NOMO-1 treated with dmso at 0.1 percent for 144 hours (cell line): Measurements from ENCODE around the gene CACNA1H.
"Not testable (repeated sequence)": the region's sequence is repeated elsewhere in the genome, so short reads cannot be mapped to it uniquely, and the experiment has no call there.

Experiments used
- DNase-seq: peaks from one replicate; lab custom pipeline; 2025; ENCODE audit not compliant: unreplicated experiment; lab: John Stamatoyannopoulos, UW

The CACNA1H gene

GRCh38 chr16:1243363-1243762 lies 90.5 kb downstream of the CACNA1H start:
- DNase-seq = not testable (repeated sequence)

DNA sequence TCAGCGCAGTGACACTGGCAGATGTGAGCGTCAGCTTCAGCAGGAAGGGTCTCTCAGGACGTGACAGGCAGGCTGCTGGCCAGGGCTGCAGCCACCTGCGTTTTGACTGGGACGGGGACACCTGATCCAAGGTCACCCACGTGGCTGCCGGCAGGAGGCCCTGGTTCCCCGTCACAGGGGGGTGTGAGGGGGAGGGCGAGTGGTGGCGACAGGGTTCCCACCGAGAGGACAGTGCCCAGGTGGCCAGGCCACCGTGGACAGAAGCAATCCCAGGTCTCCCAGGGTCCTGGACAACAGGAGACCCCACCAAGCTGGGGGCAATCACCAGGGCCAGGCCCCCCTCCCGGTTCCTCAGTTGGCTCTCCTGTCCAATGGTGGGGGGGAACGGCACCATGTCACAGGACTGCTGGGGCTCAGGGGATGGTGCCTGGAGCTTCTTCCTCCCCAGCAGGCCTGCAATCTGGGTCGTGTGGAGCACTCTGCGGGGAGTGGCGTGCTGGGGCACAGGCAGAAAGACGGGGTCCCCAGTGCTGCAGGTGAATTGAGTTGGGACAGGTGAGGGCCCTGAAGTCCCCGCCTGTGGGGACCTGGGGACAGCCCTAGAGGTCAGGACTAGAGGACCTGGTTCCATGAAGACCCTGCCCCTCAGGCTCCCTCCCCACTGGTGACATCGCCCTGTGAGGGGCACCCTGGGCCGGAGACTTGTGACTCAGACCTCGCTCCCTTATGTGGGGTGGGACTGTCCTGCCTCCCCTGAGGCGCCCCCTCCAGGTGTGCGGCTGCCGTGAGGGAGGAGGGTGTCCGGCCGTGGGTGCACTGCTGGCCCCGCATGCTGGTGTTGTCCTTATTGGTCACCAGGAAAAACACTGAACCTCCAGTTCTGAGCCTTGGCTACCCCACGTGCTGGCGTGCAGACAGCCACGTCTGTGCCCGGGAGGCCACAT lies 91.3 kb downstream of the CACNA1H start:
- not testable (repeated sequence) for DNase-seq

DNA sequence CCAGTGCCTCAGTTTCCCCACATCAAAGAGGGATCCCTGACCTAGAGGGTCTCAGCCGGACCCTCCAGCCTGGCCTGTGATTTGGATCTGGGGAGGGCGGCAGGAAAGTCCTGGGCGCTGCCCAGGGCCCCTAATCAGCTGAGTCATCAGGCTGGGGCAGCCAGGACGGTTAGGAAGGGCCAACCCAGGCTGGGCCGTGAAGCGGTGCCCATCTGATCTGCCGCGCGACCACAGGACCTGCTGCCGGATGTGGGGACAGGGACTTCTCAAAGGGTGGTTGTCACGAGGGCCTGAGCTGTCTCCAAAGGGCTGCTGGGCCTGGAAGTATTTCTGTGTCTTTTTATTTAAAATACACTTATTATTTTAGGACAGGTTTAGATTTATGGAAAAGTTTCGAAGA lies 92.0 kb downstream of the CACNA1H start:
- DNase-seq = peak; percentile 42

GRCh38 chr16:1245452-1246020 lies 92.6 kb downstream of the CACNA1H start:
- DNase-seq = no peak

GRCh38 chr16:1247903-1248537 lies 95.1 kb downstream of the CACNA1H start:
- DNase-seq = not testable (repeated sequence)

DNA sequence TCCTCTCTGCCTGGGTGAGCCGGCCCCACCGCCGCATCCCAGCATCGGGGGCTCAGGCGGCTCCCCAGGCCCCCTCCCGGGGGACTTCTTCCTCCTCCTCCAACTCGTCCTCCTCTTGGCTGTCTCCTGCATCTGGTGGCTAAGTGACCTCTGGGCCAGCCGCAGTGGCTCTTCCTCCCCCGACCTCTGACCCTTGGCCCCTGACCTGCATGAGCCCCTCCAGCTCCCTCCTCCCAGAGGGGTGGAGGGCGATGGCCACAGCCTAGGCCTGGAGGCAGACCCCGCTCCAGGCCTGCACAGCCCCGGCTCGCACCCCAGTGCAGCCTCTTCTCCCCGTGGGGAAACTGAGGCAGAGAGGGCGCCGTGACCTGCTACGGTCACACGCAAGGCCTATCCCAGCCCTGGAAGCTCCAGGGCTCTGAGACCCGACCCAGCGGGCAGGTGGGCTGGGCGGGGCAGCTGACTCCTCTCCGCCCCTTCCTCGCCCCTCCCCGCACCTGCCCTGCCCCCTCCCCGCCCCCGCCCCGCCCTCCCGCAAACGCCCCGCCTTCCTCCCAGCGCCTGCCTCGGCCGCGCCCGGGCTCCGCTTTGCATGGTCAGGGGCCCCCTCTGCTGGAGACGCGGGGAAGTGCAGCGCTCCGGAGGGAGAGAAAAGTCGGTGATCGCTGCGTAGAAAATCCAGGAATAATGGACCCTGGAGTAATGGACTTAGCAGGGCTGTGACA lies 96.3 kb downstream of the CACNA1H start:
- DNase-seq = not testable (repeated sequence)

DNA sequence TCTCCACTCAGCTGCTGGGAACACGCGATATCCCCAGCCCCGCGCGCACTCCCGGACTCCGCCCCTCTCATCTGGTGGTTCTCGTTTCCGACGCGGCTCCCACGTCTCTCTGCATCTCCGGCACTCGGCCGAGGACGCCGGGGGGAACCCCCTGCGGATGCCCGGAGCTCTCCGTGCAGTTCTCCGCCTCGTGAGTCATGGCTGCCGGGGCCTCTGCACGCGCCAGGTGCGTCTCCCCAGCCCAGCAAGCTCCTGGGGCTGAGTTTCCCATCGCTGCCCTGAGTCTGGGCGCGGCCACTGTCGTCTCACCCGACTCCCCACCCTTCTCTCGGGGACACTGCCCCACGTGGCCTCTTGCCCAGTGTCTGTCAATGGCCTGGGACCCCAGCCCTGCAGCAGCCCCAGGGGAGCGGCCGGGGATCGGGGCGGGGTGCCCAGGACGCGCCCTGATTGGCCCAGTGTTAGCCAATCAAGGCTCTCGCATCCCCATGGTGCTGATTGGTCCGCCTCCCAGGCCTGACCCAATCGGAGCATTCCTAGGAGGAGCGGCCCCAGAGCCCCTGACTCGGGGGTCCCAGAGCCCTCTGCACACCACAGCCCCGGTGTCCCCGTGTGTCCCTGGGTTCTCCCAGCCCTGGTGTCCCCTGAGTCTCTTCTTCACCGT lies 100.9 kb downstream of the CACNA1H start:
- DNase-seq = not testable (repeated sequence)

- DNase-seq = not testable (repeated sequence)
These were observed 101.9 kb downstream of the CACNA1H start for GRCh38 chr16:1254821-1255220.

- not testable (repeated sequence) for DNase-seq
These were observed 102.6 kb downstream of the CACNA1H start, which contains the start of gene TPSD1 for GRCh38 chr16:1255276-1256122. TPSD1 (plus strand) TSS chr16:1256069; CDS start chr16:1256281, 212 bp downstream.

GRCh38 chr16:1256296-1256873 lies 103.5 kb downstream of the CACNA1H start:
- DNase-seq = not testable (repeated sequence)

DNA sequence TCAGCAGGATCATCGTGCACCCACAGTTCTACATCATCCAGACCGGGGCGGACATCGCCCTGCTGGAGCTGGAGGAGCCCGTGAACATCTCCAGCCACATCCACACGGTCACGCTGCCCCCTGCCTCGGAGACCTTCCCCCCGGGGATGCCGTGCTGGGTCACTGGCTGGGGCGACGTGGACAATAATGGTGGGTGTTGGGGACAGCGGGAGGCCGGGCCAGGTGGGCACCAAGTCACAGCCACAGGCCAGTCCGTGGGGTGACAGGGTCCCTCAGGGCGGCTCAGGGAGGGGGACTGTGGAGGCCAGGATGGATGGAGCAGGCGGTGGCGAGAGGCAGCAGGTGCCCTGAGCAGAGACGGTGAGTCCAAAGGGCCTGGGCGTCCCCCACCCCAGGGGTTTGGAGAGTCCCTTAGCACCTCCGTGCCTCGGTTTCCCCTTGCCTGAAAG lies 104.0 kb downstream of the CACNA1H start:
- DNase-seq = no peak

DNA sequence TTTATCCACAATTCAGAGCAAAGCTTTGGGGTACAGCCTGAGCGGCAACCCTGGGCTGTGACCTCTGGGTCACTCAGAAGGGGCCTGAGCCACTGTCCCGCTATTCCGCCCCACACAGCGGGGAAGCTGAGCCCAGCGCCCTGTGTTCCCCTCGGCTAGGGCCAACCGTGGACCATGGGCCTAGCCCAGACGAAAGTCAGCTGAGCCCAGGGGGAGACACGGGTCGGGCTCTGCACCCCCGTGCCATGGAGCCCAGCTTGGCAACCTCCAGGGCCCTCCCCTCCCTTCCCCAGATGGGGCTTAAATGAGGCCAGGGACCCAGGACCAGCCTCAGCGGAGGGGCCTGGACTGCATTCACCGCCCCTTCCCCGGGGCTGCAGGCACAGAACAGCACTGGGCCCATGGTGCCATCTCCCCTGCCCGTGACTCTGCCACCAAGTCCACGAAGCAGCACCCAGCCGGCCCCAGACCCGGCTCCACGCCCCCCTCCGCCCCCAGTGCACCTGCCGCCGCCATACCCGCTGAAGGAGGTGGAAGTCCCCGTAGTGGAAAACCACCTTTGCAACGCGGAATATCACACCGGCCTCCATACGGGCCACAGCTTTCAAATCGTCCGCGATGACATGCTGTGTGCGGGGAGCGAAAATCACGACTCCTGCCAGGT lies 104.8 kb downstream of the CACNA1H start:
- no peak for DNase-seq

- no peak for DNase-seq
These were observed 105.3 kb downstream of the CACNA1H start for GRCh38 chr16:1258225-1258600.

GRCh38 chr16:1258906-1259759 lies 106.2 kb downstream of the CACNA1H start:
- no peak for DNase-seq

DNA sequence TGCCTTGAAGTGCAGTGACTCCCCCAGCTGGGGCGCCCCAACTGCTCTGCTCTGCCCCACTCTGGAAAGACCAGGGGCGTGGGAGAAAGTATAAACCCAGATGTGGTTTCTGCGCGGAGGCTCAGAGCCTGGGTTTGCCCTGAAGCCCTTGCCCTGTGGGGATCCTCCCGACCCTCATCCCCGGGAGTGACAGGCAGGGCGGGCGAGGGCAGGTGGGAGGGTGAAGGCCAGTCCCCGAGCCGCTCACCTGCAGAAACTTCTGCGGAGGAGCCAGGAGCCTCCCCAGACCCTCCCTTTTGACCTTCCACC lies 106.8 kb downstream of the CACNA1H start:
- DNase-seq = no peak

DNA sequence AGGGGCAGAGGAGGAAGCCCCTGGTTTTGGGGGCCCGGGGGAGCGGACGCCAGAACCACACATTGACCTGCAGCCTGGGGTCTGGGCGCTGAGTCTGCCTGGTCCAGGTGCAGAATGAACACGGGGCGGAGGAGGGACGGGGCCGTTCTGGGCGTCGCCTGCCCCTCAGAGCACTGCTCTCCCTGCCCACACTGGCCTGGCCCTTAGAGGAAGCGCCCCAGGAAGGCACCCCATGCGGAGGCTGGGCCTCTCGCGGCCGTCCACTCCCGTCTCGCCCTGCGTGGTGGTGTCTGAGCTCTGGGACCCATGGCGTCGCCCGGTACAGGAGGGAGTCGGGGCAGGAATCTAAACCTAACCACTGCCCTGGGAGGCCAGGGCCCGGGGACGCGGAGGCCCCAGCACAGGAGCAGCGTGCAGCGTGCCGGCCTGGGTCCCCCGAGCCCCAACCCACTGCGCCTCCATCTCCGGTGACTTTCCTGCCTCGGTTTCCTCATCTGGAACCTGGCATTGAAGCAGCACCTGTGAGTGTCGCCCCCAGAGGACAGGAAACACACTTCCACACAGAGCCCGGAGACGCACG lies 107.3 kb downstream of the CACNA1H start:
- no peak for DNase-seq

GRCh38 chr16:1261131-1261892 lies 108.4 kb downstream of the CACNA1H start:
- no peak for DNase-seq
